Pancreas (tissue), 10 donors: ENCODE measurements around the gene MMUT. TPM values are rescaled to one million over a fixed set of nuclear protein-coding genes. Genes with fewer than 3 reads are reported as not detected.
A peak's percentile ranks its signal among the peaks of the same experiment; 100 is the strongest.

Source experiments
- ATAC-seq, 4 donors: fragments of 200-7000 bp; cut with Tn5 transposase; one replicate each; pipeline versions ENCODE4 v1.8.0 to v1.9.1; 2020; ENCODE audit warnings: mild to moderate bottlenecking in 4 of 4, moderate library complexity in 4 of 4
- DNase-seq, 6 donors: peaks; one replicate each; pipeline ENCODE4 v3.0.0-alpha.2; 2020
- FAIRE-seq: peaks from 2 replicates; lab custom pipeline; 2012; peaks lifted over from hg19 to GRCh38; lab: Jason Lieb, UNC
- H3K27ac ChIP-seq, 4 donors: fragments of 200-600 bp; sonication (generic); 1 replicate in 3 of 4; 2 replicates in 1 of 4; pipeline versions ENCODE4 v1.5.0 to v1.8.0; 2020
- H3K27me3 ChIP-seq, 4 donors: fragments of 200-600 bp; one replicate each; pipeline ENCODE4 v1.8.0; 2021
- H3K36me3 ChIP-seq, 3 donors: fragments of 200-600 bp; sonication (generic) in 1 of 3; one replicate each; pipeline versions ENCODE4 v1.5.0 to v1.8.0; 2020 to 2021
- H3K4me1 ChIP-seq, 3 donors: fragments of 200-600 bp; one replicate each; pipeline ENCODE4 v1.8.0; 2021
- H3K4me3 ChIP-seq, 4 donors: fragments of 200-600 bp; sonication (generic) in 2 of 4; one replicate each; pipeline versions ENCODE4 v1.5.0 to v1.8.0; 2020 to 2021
- H3K9me3 ChIP-seq, 4 donors: fragments of 200-600 bp; one replicate each; pipeline ENCODE4 v1.8.0; 2021
- WGBS, 2 donors: extraction: QIAGEN DNeasy Blood & Tissue Kit; methylation state at CpG; one replicate each; pipeline ENCODE4 v1.1.7; 2013; 5-methylcytosine and 5-hydroxymethylcytosine counted together
- intact Hi-C, 3 donors: fragments of 100-400 bp; cut with DNase I; formaldehyde crosslinking; loops; one replicate each; pipeline versions ENCODE4 v1.11.1 to v1.14.2; 2022
- polyA plus RNA-seq, 2 donors: library from polyadenylated mRNA; stranded (reverse); fragments of 200-250 nt; gene quantifications; one replicate each; pipeline ENCODE4 v1.2.3, GENCODE V29; 2013
- total RNA-seq, 6 donors: library from RNA; stranded (reverse); fragmentation: NEBNext Ultra II Directional in 4 of 6; extraction: Animal tissue kit (Norgen Biotek cat#: 25700) in 4 of 6; gene quantifications; one replicate each; pipeline versions ENCODE4 v1.2.1 to v1.2.4, GENCODE V29; 2021 to 2023
- TF ChIP-seq, protein P1 (sequence below), 4 donors: fragments of 200-600 bp; sonication (generic) in 3 of 4; IDR thresholded peaks; one replicate each; pipeline versions ENCODE4 v1.5.0 to v1.8.0; 2021; ENCODE audit warnings: antibody characterized with exemption in 4 of 4
- donor health status: healthy with polysubstance abuse.
- donor health status: DM: no; HTN: no; CAD: no; lungs with moderate emphysema.
- donor health status: DM: no; HTN: no; CAD: no.
- donor health status: control.
- donor health status: control.
- donor health status: Bipolar disorder and iron deficiency.
- donor health status: DM: yes; HTN: yes; CAD: no.
- donor health status: DM: no; HTN: no; CAD: no.
- donor health status: DM: no; HTN: no; CAD: no.
- donor health status: DM: yes; HTN: yes; CAD: no.

Gene MMUT
- total and polyA plus RNA-seq, 8 donors: 5.5 to 13.5 (median 11.5) TPM

GRCh38 chr6:49462599-49462926 is 490 bp downstream of the MMUT start:
- no peak for DNase-seq
- peak; percentile 22 to 51 (median 36) for ATAC-seq
- intact Hi-C loops: no loop called here
- no peaks in the 10 kb centered on the region for H3K9me3 ChIP-seq
- 0 to 1% methylated on average over 7 of the region's 7 CpGs for WGBS, 2 donors
- FAIRE-seq: no peak
- H3K36me3 ChIP-seq: peaks cover 0 to 4% (median 0%) of the 10 kb centered on the region in 3 donors
- peak overlapping the region; percentile 70 to 88 (median 84) for H3K27ac ChIP-seq
- TF ChIP-seq, protein P1, sequence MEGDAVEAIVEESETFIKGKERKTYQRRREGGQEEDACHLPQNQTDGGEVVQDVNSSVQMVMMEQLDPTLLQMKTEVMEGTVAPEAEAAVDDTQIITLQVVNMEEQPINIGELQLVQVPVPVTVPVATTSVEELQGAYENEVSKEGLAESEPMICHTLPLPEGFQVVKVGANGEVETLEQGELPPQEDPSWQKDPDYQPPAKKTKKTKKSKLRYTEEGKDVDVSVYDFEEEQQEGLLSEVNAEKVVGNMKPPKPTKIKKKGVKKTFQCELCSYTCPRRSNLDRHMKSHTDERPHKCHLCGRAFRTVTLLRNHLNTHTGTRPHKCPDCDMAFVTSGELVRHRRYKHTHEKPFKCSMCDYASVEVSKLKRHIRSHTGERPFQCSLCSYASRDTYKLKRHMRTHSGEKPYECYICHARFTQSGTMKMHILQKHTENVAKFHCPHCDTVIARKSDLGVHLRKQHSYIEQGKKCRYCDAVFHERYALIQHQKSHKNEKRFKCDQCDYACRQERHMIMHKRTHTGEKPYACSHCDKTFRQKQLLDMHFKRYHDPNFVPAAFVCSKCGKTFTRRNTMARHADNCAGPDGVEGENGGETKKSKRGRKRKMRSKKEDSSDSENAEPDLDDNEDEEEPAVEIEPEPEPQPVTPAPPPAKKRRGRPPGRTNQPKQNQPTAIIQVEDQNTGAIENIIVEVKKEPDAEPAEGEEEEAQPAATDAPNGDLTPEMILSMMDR (IDR thresholded peaks at IDR 0.05): no peak
- peaks cover 10 to 27% (median 15%) of the 10 kb centered on the region in 3 donors for H3K4me1 ChIP-seq
- H3K4me3 ChIP-seq: peak overlapping the region; percentile 57 to 81 (median 60)
- no peaks in the 10 kb centered on the region for H3K27me3 ChIP-seq

DNA sequence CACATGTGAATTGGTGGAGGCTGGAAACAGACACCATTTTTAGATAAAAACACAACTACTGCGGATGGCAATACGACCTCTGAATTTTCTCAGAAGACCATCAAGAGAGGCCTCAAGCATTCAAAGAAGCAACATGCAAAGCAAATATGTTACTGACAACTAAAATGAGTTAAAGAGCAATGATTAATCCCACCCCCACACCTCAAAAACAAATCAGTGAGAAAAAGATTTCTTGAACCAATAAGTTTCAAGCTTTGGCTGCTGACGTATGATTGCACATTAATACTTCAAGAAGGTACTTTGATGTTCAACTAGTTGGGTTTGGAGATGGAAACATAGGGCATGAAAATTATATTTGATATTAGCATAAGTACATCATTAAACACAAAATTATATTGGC is 982 bp downstream of the MMUT start:
- intact Hi-C loops: no loop called here

GRCh38 chr6:49457771-49458170 is 5.3 kb downstream of the MMUT start:
- no peak overlapping the region for H3K27ac ChIP-seq
- no peaks in the 10 kb centered on the region for H3K9me3 ChIP-seq
- peaks cover 4 to 20% (median 7%) of the 10 kb centered on the region in 3 donors for H3K4me1 ChIP-seq
- no peak overlapping the region for H3K4me3 ChIP-seq
- TF ChIP-seq, protein P1 (IDR thresholded peaks at IDR 0.05): no peak
- ATAC-seq (no peak), FAIRE-seq (no peak), DNase-seq (no peak)
- no peaks in the 10 kb centered on the region for H3K27me3 ChIP-seq
- peaks cover 0 to 6% (median 0%) of the 10 kb centered on the region in 3 donors for H3K36me3 ChIP-seq
- WGBS, 2 donors: 59 to 71% methylated on average over 4 of the region's 4 CpGs
- intact Hi-C loops: no loop called here

More for the DNA sequence above, 982 bp downstream of the MMUT start:
- H3K9me3 ChIP-seq: no peaks in the 10 kb centered on the region
- H3K27ac ChIP-seq: peak overlapping the region in 1 of 4 donors; percentile 70
- WGBS, 2 donors: 9 to 15% methylated on average over 3 of the region's 3 CpGs
- FAIRE-seq (no peak), ATAC-seq (no peak), DNase-seq (no peak)
- H3K4me1 ChIP-seq: peaks cover 10 to 27% (median 15%) of the 10 kb centered on the region in 3 donors
- peak overlapping the region; percentile 57 to 81 (median 60) for H3K4me3 ChIP-seq
- peaks cover 0 to 6% (median 0%) of the 10 kb centered on the region in 3 donors for H3K36me3 ChIP-seq
- TF ChIP-seq, protein P1 (IDR thresholded peaks at IDR 0.05): no peak
- no peaks in the 10 kb centered on the region for H3K27me3 ChIP-seq

- TF ChIP-seq, protein P1 (IDR thresholded peaks at IDR 0.05): no peak
- DNase-seq: no peak
- Histone ChIP-seq H3K4me3 (no peak overlapping the region), H3K27me3 (no peaks in the 10 kb centered on the region), H3K4me1 (peaks cover 0 to under 1% (median 0%) of the 10 kb centered on the region in 3 donors), H3K9me3 (no peaks in the 10 kb centered on the region), H3K27ac (no peak overlapping the region), H3K36me3 (peaks cover 0 to 26% (median 3%) of the 10 kb centered on the region in 3 donors)
- intact Hi-C loops: no loop called here
- 92 to 95% methylated on average over 3 of the region's 3 CpGs for WGBS, 2 donors
- no peak for ATAC-seq
- FAIRE-seq: no peak
Measured at GRCh38 chr6:49454787-49455709, 8.0 kb downstream of the MMUT start.
